GM13977 (cell line): ENCODE results near the gene FAAP100.

Experiments used
- DNase-seq: peaks from one replicate; pipeline ENCODE4 v3.0.0; 2012; ENCODE audit warnings: low spot score
- CTCF ChIP-seq: IDR thresholded peaks from 2 replicates; pipeline ENCODE4 v1.5.1; 2012; ENCODE audit warnings: mild to moderate bottlenecking, control low read depth; ENCODE audit not compliant: insufficient read depth; ENCODE audit errors: extremely low read depth, missing control alignments
- in situ Hi-C: fragments of 300-500 bp; cut with MboI; formaldehyde crosslinking; loops from one replicate; pipeline ENCODE4 v1.12.0; 2022; ENCODE audit warnings: low sequenced_read_pairs, low pct_unique_long_range_greater_than_20kb, mixed read lengths, inconsistent platforms; ENCODE audit not compliant: unreplicated experiment

FAAP100 gene

DNA sequence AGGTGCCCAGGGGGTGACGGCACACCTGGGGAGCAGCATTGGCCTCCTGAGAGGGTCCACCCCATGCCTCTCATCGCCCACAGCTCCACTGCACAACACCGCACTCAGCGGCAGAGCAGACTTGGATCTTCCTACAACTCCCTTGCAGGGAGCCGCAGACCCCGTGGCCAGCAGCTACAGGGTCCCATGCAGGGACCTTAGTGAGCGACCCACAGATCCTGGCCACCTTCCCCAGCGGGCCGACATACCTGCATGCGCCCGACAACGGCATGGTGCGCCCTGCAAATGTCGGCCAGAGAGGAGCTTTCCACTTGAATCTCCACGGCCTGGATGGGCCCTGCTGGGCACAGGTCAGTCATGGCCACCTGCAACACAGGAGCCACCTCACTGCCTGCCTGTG, 8.4 kb downstream of the FAAP100 start:
- in situ Hi-C loops = no loop called here
- no peak for DNase-seq
- TF ChIP-seq CTCF = no peak

DNA sequence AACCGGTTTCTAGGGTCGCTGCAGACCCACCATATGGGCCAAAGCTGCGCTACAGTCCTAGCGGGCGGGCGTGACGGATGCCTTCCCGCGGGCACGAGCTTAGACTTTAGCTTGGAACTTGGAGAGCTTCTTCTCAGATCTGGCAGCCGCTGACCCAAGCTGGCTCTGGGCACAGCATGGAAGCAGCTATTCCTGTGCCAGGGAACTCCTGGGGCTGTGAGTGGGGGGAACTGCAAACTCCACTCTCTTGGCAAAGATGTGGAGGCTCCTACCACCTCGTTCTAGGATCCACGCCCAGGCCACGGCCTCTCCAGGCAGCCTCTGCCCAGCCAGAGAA, 8.8 kb downstream of the FAAP100 start:
- no peak for DNase-seq
- in situ Hi-C loops = no loop called here
- TF ChIP-seq CTCF = no peak

- in situ Hi-C loops = no loop called here
- no peak for DNase-seq
Observed at GRCh38 chr17:81542431-81543338, 9.5 kb downstream of the FAAP100 start.

GRCh38 chr17:81541123-81541522, 11.0 kb downstream of the FAAP100 start:
- no peak for DNase-seq
- no peak for TF ChIP-seq CTCF
- in situ Hi-C loops = no loop called here

More at GRCh38 chr17:81542431-81543338, 9.5 kb downstream of the FAAP100 start:
- no peak for TF ChIP-seq CTCF

DNA sequence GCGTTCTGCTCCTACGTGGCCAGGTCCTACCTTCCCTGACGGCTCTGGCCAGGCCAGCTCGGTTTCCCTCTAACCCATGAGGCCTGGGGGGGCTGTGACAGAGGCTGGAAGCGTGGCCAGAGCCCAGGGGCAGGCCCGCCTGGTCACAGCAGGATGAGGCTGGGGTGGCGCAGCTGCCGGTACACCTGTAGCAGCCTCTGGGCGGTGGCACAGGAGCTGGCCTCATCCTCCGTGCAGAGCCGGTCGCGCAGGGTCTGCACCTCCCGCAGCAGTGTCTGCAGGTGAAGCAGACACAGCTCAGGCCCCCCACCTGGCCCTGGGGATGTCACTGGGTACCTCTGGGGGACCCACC, 11.5 kb downstream of the FAAP100 start:
- DNase-seq = no peak
- in situ Hi-C loops = no loop called here
- no peak for TF ChIP-seq CTCF

DNA sequence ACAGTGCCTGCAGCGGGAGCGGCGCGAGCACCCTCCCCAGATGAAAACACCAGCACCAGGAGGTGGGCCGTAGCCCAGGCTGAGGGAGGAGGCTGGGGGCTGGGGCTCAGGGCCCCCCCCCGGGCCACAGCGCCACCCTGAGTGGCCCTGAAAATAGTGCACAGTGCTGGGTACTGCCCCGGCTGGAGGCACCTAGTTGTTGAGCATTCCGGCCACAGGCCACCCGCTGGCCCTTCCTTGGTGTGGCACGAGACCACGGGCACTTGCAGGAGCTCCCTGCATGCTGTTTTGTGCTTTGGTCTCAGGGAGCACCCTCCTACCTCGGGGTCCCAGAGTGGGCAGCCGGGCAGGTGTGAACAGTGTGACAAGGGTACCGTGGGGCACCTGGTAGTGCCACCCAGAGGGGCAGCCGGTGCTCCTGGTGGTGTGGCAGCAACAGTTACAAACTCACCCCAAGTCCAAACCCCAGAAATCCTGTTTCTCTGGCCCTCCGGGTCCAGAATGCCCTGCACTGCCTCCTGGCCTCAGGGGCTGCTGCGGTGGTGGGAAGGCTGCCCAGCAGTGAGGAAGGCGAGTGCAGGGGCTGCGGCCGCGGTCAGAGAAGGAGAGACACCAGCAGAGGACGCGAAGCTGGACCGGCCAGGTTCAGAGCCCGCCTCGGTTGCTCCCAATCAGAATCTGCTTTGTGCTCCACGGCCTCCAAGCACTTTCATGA, 12.0 kb downstream of the FAAP100 start:
- in situ Hi-C loops = no loop called here
- no peak for TF ChIP-seq CTCF

More for the DNA sequence above, 12.0 kb downstream of the FAAP100 start:
- no peak for DNase-seq
